Transverse colon (tissue), 4 donors: ENCODE results near the gene ZNHIT6.

Experiments
- EP300 ChIP-seq: sonication (generic); formaldehyde crosslinking; IDR thresholded peaks from one replicate; pipeline ENCODE4 v1.6.1; 2017; ENCODE audit warnings: antibody characterized with exemption, low read depth
- POLR2A ChIP-seq: fragments of 450-650 bp; IDR thresholded peaks from one replicate; pipeline ENCODE4 v1.6.1; 2016; ENCODE audit warnings: antibody characterized with exemption, mild to moderate bottlenecking, moderate library complexity
- POLR2AphosphoS5 ChIP-seq, 3 donors: sonication (generic); formaldehyde crosslinking; IDR thresholded peaks; one replicate each; pipeline ENCODE4 v1.6.1; 2016; ENCODE audit warnings: antibody characterized with exemption in 3 of 3
- TF ChIP-seq, protein P1 (sequence below), 5 experiments: fragments of 200-600 bp in 3 of 5; fragments of 450-650 bp in 2 of 5; sonication (generic) in 3 of 5; IDR thresholded peaks; 1 replicate in 2 of 5; 2 replicates in 3 of 5; pipeline ENCODE4 v1.5.1; 2016 to 2017; ENCODE audit warnings: antibody characterized with exemption in 5 of 5, inconsistent platforms in 3 of 5, mild to moderate bottlenecking in 2 of 5, moderate library complexity in 1 of 5

GRCh38 chr1:85602571-85602970 is 105.7 kb downstream of the ZNHIT6 start:
- TF ChIP-seq, protein P1, sequence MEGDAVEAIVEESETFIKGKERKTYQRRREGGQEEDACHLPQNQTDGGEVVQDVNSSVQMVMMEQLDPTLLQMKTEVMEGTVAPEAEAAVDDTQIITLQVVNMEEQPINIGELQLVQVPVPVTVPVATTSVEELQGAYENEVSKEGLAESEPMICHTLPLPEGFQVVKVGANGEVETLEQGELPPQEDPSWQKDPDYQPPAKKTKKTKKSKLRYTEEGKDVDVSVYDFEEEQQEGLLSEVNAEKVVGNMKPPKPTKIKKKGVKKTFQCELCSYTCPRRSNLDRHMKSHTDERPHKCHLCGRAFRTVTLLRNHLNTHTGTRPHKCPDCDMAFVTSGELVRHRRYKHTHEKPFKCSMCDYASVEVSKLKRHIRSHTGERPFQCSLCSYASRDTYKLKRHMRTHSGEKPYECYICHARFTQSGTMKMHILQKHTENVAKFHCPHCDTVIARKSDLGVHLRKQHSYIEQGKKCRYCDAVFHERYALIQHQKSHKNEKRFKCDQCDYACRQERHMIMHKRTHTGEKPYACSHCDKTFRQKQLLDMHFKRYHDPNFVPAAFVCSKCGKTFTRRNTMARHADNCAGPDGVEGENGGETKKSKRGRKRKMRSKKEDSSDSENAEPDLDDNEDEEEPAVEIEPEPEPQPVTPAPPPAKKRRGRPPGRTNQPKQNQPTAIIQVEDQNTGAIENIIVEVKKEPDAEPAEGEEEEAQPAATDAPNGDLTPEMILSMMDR (IDR thresholded peaks at IDR 0.05) = no peak
- TF ChIP-seq POLR2A (no peak), POLR2AphosphoS5 (IDR thresholded peaks at IDR 0.05) (no peak), EP300 (no peak)
